Thoracic aorta (tissue), 2 donors: Measurements from ENCODE around the gene FCF1. TPM values are rescaled to one million over a fixed set of nuclear protein-coding genes. Genes with fewer than 3 reads are reported as not detected.

Experiments
- ATAC-seq: fragments of 150-250 bp; one replicate; pipeline ENCODE4 v1.8.0; 2017; ENCODE audit warnings: low read depth; ENCODE audit not compliant: insufficient number of reproducible peaks, low FRiP score
- DNase-seq: peaks from one replicate; pipeline ENCODE4 v3.0.0-alpha.2; 2020; ENCODE audit warnings: low spot score
- H3K27ac ChIP-seq, 2 donors: fragments of 200-600 bp; sonication (generic); 1 replicate in 1 of 2; 2 replicates in 1 of 2; pipeline ENCODE4 v1.5.1; 2016; ENCODE audit warnings: mild to moderate bottlenecking in 2 of 2, moderate library complexity in 2 of 2
- H3K27me3 ChIP-seq: fragments of 200-600 bp; sonication (generic); replicated peaks from 2 replicates; pipeline ENCODE4 v1.6.0; 2016; ENCODE audit warnings: mild to moderate bottlenecking; ENCODE audit not compliant: insufficient read depth
- H3K36me3 ChIP-seq: fragments of 200-600 bp; sonication (generic); one replicate; pipeline ENCODE4 v1.5.1; 2016
- H3K4me1 ChIP-seq, 2 donors: fragments of 200-600 bp; sonication (generic); 1 replicate in 1 of 2; 2 replicates in 1 of 2; pipeline versions ENCODE4 v1.5.1 to v1.6.0; 2016; ENCODE audit warnings: low read depth in 2 of 2, mild to moderate bottlenecking in 1 of 2; ENCODE audit not compliant: control insufficient read depth in 1 of 2
- H3K4me3 ChIP-seq: fragments of 200-600 bp; sonication (generic); 2 replicates; pipeline ENCODE4 v1.5.1; 2016; ENCODE audit warnings: mild to moderate bottlenecking
- H3K9me3 ChIP-seq: fragments of 200-600 bp; sonication (generic); 2 replicates; pipeline ENCODE4 v1.5.1; 2016
- total RNA-seq, 2 donors: library from RNA; depleted of rRNA; stranded (reverse); fragments of >200 nt; gene quantifications; one replicate each; pipeline versions ENCODE4 v1.1.0 to v1.2.3, GENCODE V29; 2016
- TF ChIP-seq, protein P1 (sequence below): fragments of 200-600 bp; sonication (generic); IDR thresholded peaks from one replicate; pipeline ENCODE4 v1.5.1; 2019; ENCODE audit warnings: antibody characterized with exemption

The FCF1 gene
- total RNA-seq, 2 donors from 2014 or later = 31.8 to 32.5 TPM

DNA sequence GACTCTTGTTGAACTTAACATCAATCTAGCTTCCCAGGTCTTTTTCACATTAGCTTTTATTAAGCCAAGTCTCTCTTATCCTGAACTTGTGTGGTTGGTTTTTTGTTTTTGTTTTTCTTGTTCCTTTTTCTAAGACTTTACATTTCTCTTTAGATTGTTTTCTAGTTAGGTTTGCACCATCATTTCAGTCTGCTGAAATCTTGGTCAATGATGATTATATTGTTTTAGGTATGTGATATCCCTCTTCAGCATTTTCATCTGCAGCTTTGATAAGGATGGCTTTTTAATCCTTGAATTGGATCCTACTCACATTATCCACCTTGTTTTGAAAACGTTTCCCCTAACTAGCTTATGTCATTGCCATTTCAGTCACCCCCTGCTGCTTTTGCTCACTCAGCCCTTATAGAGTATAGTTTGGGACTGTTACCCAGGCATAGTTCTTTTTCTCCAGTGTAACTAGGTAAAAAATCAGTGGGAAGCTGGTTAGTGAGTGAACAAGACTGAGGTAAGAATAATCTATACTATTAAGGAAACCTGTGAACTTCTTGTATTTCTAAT, 72.2 kb downstream of the FCF1 start:
- Histone ChIP-seq H3K27me3 (no peaks in the 10 kb centered on the region), H3K4me1 (no peaks in the 10 kb centered on the region), H3K4me3 (no peak overlapping the region), H3K27ac (no peak overlapping the region), H3K9me3 (no peaks in the 10 kb centered on the region), H3K36me3 (peaks cover 33% of the 10 kb centered on the region)
- TF ChIP-seq, protein P1, sequence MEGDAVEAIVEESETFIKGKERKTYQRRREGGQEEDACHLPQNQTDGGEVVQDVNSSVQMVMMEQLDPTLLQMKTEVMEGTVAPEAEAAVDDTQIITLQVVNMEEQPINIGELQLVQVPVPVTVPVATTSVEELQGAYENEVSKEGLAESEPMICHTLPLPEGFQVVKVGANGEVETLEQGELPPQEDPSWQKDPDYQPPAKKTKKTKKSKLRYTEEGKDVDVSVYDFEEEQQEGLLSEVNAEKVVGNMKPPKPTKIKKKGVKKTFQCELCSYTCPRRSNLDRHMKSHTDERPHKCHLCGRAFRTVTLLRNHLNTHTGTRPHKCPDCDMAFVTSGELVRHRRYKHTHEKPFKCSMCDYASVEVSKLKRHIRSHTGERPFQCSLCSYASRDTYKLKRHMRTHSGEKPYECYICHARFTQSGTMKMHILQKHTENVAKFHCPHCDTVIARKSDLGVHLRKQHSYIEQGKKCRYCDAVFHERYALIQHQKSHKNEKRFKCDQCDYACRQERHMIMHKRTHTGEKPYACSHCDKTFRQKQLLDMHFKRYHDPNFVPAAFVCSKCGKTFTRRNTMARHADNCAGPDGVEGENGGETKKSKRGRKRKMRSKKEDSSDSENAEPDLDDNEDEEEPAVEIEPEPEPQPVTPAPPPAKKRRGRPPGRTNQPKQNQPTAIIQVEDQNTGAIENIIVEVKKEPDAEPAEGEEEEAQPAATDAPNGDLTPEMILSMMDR = no peak
- no peak for ATAC-seq
- no peak for DNase-seq

DNA sequence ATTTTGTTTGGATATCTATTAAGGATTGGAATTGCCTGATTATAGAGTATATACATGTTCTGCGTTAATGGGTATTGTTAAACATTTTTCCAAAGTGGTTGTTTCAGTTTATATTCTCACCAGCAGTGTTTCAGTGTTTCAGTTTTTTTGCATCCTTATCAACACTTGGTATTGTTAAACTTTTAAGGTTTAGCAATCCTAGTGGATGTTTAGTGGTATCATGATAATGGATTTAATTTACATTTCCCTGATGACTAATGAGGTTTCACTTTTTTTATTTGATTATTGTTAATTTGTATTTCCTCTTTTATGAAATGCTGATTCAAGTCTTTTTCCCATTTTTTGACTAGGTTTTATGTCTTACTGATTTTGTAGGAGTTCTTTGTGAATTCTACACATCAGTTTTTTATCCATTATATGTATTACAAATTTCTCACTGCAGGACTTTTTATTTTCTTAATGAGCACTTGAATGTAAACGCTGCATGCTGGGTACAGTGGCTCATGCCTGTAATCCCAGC, 73.9 kb downstream of the FCF1 start:
- H3K36me3 ChIP-seq = peaks cover 21% of the 10 kb centered on the region
- no peaks in the 10 kb centered on the region for H3K27me3 ChIP-seq
- H3K27ac ChIP-seq = no peak overlapping the region
- H3K4me1 ChIP-seq = no peaks in the 10 kb centered on the region
- ATAC-seq (no peak), DNase-seq (no peak)
- H3K4me3 ChIP-seq = no peak overlapping the region
- TF ChIP-seq, protein P1 = no peak
- no peaks in the 10 kb centered on the region for H3K9me3 ChIP-seq

Other genes with a start within 250 kb of the FCF1 start
- 100 to 1,000 TPM; 406 to 455 TPM for gene NPC2, start 219.8 kb upstream of the FCF1 start, total RNA-seq
- gene ISCA2, start 219.4 kb upstream of the FCF1 start, total RNA-seq = 10 to 100 TPM in 1 of 2 donors, 1 to 10 TPM in 1; 6.5 to 22.2 TPM
- 100 to 1,000 TPM; 674 to 973 TPM for gene LTBP2, start 100.9 kb upstream of the FCF1 start, total RNA-seq
- 10 to 100 TPM; 29.6 to 51.4 TPM for gene AREL1, start 64 bp upstream of the FCF1 start, total RNA-seq
- gene YLPM1, start 50.2 kb downstream of the FCF1 start, total RNA-seq = 10 to 100 TPM; 48.2 to 61.6 TPM
- gene PROX2, start 163.0 kb downstream of the FCF1 start, total RNA-seq = not detected
- 10 to 100 TPM; 68.6 to 91.6 TPM for gene DLST, start 168.8 kb downstream of the FCF1 start, total RNA-seq
- 10 to 100 TPM in 1 of 2 donors, 1 to 10 TPM in 1; 9.4 to 17.6 TPM for gene RPS6KL1, start 210.1 kb downstream of the FCF1 start, total RNA-seq
- 10 to 100 TPM; 34.4 to 75.3 TPM for gene PGF, start 242.5 kb downstream of the FCF1 start, total RNA-seq